Globus pallidus (tissue), 1 donor: Measurements from ENCODE around the gene UVRAG.
A peak's percentile ranks its signal among the peaks of the same experiment; 100 is the strongest.

Source experiments
- DNase-seq: peaks from one replicate; pipeline ENCODE4 v3.0.0-alpha.2; 2015; ENCODE audit warnings: low spot score

Gene UVRAG

DNA sequence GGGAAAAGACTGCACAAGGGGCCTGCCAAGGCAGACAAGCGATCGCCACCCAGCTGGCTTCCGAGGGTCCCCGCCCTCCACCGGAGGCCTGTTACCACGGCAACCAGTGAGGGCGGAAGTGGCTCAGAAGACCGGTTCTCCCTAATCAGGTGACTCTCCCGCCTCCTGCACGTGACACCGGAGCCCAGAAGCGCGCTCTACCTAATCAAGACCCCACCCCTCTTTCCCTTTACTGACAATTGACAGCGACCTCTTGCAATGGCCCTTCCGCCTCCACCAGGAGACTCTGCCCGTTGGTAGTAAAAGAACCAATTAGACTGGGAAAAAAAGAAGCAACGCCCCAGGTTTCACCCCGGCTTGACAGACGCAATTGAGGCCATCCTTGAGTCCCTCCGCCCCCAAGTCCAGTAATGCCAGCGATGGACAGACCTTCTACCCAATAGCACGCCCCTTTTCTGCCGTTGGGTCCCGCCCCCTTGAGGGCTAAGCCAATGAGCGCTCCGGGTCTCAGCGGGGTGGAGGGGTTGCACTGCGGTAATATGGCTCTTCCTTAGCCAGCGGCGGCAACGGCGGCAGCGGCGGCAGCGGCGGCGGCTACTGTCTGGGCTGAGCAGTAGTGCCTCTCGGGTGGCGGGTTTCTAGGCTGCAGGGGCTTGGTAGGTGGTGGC lies at the start of gene UVRAG:
TSS of gene UVRAG (plus strand) at position 534 of the 668 bp plus-strand sequence. CDS start 198 bp downstream, outside the sequence.
- DNase-seq, result peak; percentile 100

DNA sequence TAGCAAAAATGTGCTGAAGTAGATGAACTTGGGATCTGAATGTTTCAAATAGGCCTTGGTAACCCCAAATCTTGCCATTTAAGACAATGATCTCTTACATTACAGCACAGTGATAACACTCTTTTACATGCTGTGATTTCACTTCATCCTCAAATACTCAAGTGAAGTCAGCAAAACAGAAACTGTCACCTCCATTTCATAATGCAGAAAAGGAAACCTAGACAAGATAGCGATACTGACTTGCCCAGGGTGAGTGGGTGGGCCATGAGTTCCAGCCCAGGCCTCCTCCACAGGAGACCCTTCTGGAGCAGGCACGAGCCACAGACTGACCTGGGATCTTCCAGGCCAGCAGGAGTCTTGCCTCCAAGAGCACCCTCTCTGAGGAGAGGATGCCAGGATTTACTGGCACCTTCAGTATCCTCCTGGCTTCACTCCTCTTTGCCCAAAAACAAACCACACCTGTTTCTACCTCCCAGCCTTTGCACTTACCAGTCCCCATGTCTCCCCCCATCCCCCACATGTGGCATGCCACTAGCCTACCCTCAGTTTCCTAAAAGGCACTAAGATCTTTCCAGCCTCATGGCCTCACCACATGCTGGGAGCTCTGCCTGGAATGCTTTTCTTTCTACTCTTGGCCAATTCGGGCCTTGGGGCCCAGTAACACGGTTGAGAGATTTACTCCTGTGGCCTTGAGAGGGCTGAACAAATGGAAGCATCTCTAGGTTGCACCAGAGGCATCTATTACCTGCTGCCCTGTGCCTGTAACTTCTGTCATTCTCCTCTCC lies 48.4 kb upstream of the UVRAG start:
- DNase-seq, result no peak

DNA sequence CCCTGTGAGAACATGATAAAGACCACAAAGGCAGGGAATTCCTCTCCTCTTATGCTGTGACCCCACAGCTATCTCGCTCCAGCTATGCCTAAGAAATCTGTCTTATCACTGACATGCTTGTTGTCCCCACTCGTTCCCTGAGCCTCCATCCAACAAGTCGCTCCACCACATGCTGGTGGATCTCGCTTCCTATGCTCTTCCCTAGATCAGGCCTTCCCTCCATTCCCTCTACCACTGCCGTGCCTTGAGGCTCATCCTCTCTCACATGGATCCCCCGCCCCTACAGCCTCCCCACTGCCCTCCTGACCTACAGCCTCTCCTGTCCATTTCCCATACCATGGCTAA lies 47.8 kb upstream of the UVRAG start:
- no peak for DNase-seq

DNA sequence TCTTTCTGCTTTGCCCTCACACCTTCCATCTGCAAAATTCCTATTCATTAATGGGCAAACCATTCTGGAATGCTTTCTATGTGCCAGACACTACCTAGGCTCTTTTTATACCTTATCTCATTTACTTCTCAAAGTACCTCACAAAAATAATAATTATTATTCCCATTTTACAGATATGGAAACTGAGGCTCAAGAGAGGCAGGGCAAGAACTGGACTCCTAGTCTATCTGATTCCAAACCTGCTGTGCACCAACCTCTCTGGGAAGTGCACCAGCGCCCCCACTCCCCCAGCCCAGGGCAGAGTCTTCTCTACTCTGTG lies 47.3 kb upstream of the UVRAG start:
- DNase-seq, result no peak

DNA sequence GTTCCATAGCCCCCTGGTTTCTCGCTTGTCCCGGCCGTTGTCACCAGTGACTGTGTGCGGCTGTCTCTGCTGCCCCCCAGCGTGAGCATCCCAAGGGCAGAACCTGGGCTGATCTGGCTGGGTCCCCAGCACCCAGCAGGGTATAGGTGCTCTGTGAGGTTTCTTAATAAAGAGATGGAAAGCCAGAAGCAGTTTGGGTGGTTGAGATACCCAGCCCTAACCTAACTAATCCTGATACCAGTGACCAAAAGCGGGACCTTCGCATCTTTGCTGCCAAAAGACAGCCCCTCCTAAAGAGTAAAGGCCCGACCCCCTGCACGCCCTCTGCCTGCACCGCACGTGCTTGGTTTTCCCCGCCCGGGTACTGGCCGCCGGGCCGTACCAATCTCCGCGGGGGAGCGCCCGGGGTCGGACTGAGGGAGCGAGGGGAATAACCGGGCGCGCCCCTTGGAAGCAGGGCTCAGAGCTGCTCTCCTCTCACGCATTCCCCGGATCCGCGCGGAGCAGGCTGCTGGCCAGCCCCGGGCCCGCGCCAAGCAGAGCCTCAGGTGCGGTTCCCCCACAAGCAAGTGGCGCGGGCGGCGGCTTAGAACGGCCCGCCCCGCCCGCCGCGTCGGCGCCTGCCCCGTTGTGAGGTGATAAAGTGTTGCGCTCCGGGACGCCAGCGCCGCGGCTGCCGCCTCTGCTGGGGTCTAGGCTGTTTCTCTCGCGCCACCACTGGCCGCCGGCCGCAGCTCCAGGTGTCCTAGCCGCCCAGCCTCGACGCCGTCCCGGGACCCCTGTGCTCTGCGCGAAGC lies 46.7 kb upstream of the UVRAG start, which contains the start of gene DGAT2:
TSS of gene DGAT2 (plus strand) at position 667 of the 797 bp plus-strand sequence. CDS start 214 bp downstream, outside the sequence.
- peak; percentile 31 for DNase-seq

DNA sequence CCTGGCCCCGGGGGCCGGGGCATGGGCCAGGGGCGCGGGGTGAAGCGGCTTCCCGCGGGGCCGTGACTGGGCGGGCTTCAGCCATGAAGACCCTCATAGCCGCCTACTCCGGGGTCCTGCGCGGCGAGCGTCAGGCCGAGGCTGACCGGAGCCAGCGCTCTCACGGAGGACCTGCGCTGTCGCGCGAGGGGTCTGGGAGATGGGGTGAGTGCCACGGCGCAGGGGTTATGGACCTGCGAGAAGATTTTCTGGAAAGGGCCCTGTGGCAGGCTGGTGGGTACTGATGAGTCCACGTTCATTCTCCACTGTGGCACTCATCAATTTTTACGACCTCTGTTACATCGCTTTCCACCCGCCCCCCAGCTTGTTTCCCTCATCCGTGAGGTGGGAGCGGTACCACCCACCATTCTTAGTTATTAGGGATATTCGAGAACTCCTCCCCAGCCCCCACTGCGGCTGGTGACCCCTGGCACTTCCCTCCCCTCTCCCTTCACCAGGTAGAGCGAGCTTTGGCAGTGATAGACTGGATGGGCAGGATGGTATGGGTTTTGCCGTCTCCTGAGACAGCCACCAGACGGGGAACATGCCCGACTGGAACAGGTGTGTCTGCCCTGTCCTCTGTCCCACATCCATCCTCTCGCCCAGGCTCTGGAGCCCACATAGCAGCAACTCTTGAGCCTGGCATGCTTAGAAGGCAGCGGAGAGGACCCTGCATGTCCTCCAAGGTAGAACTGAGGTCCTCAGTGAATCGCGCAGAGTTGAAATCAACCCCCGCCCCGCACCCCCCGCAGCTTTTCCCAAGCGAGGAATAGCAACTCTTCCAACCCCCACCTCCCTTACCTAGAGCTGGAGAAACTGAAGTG lies 45.9 kb upstream of the UVRAG start:
- DNase-seq, result no peak

GRCh38 chr11:75770102-75770501 lies 44.9 kb upstream of the UVRAG start:
- no peak for DNase-seq

- no peak for DNase-seq
Measured at GRCh38 chr11:75771646-75772410, 43.2 kb upstream of the UVRAG start.

DNA sequence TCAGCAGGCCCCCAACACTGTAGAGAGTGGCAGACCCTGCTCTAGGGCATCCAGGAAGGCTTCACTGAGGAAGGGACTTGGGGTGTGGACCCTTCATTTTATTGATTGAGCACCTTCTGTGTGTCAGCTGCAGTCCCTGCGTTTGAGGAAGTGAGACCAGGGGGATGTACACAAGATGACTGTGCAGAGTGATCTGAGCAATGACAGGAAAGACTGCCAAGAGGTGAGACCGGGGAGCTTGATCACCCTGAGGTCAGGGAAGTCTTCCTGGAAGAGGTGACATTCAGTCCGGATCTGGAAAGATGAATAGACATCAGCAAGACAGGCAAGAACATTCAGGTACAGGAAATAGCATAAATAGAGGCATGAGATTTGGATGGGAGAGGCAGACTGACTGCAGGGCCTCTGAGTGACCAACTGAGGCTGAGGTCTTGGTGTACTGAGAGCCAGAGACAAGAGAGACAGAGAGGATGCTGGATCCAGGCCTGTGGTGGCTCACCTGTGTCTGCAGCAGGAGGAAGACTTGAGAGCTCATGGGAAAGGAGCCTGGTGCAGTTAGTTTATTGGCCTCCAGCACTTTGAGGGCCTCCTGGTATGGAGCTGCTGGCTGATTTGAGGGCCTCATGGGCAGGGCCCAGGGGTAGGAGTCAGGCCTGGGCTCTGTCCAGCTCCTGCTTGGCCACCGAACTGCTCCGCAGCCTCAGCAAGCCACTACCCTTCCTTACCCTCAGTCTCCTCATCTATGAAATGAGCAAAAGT lies 41.2 kb upstream of the UVRAG start:
- no peak for DNase-seq

- DNase-seq, result no peak
Measured at GRCh38 chr11:75775056-75775455, 40.0 kb upstream of the UVRAG start.

DNA sequence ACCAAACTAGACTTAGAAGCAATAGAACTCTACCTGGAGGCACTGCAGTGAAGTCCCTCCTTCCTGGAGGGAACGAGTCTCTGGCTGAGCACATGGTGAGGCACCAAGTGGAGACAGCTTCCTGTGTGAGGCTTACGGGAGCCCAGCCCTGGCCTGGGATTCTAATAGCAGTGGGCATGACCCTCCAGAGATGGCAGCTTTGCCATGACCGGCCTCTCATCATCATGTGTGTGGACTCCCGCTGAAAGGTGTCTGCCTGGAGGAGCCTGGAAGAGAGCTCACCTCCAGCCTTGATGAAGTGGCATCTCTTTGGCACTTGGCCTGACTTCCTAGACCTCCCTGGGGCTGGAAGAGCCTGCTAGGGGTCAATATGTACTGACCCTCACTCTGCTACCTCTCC lies 38.5 kb upstream of the UVRAG start:
- no peak for DNase-seq

- no peak for DNase-seq
Measured at GRCh38 chr11:75777461-75778110, 37.4 kb upstream of the UVRAG start.

DNA sequence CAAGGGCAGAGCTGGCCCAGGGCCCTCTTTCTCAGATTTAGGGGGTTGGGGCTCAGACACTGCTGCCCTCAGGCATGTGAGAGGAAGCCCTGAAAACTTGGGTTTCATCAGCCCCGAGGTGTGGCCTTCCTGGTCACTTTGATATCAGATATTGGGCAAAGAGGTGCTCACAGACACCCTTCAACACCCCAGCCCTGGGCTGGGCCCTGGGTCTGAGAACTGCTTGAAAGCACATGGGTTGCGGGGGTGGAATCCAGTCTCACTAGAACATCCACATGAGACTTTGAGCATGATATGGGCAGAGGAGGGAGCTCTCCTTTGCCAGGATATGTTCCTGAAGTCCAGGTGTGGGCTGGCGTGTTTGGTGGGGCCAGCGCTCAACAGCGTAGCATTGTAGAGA lies 36.0 kb upstream of the UVRAG start:
- DNase-seq, result no peak

DNA sequence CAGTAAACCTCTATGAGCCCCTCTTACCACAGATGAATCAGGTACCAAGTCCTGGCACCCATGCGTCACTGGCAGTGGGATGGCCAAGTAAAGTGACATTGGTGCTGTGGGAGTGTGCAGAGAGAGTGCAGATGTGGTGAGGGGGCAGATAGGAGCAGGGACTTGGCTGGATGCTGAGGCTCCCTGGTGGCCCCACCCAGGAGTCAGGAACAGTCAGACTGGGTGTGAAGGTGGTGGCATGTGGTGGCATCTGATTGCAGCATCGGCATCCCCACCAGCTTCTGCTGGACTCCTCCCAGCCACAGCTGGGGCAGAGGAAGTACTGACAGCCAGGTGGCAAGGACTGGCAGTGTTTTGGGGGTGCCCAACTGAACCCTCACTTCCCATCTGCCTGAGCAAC lies 35.0 kb upstream of the UVRAG start:
- DNase-seq, result no peak

- DNase-seq, result no peak
Measured at GRCh38 chr11:75780888-75781287, 34.1 kb upstream of the UVRAG start.

GRCh38 chr11:75781296-75781695 lies 33.7 kb upstream of the UVRAG start:
- DNase-seq, result no peak

DNA sequence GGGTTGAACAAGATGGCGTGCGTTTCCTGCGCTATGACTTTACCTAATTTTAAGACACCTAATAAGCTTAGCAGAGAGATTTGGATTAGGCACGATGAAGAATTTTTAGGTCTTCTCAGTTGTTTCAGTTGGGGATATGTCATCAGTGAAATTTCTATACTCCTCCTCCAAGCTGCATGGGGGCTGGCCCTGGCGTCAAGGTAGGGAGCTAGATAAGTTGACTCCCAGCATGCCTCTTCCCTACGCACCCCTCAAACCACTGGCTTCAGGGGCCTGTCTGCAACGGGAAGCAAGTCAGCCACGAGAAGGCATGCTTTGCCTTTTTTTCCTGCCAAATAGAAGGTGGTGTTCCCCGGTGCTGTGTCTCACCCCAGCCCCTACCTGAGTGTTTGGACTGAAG lies 33.2 kb upstream of the UVRAG start:
- DNase-seq, result no peak

GRCh38 chr11:75782540-75783263 lies 32.3 kb upstream of the UVRAG start:
- no peak for DNase-seq

DNA sequence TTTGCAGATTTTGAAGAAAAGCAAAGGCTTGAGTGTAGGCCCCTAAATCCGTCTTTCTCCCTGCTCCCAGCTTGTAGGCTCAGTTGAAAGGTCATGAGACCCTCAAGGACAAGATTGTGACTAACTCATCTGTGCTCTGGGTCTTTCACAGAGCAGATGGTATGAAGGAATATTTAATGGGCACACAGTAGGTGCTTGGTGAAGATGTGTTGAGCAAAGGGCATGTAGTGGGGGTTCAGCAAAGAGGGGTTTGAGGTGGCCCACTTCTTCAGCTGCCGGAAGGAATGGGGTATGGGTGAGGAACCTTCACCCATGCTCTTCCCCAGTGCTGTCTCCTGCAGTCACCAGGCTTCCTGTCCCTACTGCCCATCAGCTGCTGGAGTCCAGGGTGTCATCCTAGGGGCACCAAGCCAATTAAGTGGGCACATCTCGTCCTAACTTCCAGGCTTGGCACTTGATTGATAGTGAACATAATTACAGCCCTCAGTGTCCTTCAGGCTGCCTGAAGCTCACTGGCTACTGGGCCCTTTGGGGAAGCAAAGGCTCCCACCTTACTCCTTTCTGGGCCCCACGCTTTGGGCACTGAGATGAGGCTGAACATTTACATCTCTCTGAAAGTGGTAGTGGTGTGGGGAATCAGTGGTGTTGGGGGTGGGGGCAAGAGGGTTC lies 31.5 kb upstream of the UVRAG start:
- DNase-seq, result no peak
